ENCODE results near the gene NDUFB5.

- TF ChIP-seq CTCF (conservative IDR thresholded peaks at IDR 0.05; ENCODE audit: low read depth, low read length): no peak
- no peak for TF ChIP-seq EZH2 (IDR thresholded peaks at IDR 0.05; ENCODE audit: borderline replicate concordance, low read depth, low read length, poor library complexity, severe bottlenecking)
Observed at GRCh38 chr3:179651687-179652446, 47.3 kb downstream of the NDUFB5 start.
